Right renal cortex interstitium (tissue), 3 donors: ENCODE measurements around the gene ENO1. TPM values are rescaled to one million over a fixed set of nuclear protein-coding genes. Genes with fewer than 3 reads are reported as not detected.

Source experiments
- DNase-seq, 3 donors: peaks; one replicate each; pipeline ENCODE4 v3.0.0-alpha.2; 2013; ENCODE audit warnings: low read depth in 3 of 3, low spot score in 2 of 3
- polyA plus RNA-seq, 3 donors: library from polyadenylated mRNA; unstranded; fragments of 120-200 nt; gene quantifications; one replicate each; pipeline ENCODE4 v1.2.1, GENCODE V29; 2013; ENCODE audit not compliant: insufficient read length in 3 of 3

Gene ENO1
- polyA plus RNA-seq, 3 donors, result 871 to 964 (median 929) TPM

DNA sequence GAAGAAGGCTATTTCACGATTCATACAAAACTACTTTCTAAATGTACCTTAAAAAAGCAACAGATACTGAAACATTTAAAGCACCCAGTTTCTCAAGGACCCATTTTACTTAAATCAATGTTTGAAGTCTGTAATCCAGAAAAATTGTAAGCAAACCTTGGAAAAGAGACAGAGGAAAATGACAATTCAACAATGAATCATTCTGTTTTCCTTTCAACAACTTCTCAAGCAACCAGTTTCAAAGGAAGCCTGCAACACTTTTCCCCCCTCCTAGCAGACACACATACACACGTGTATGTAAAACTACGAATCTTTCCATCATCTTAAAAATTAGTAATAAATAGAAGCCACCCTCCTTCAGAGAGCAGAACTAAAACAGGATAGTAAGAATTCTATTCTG, 62.2 kb downstream of the ENO1 start:
- DNase-seq, result no peak

GRCh38 chr1:8815582-8816151, 62.8 kb downstream of the ENO1 start:
- no peak for DNase-seq

DNA sequence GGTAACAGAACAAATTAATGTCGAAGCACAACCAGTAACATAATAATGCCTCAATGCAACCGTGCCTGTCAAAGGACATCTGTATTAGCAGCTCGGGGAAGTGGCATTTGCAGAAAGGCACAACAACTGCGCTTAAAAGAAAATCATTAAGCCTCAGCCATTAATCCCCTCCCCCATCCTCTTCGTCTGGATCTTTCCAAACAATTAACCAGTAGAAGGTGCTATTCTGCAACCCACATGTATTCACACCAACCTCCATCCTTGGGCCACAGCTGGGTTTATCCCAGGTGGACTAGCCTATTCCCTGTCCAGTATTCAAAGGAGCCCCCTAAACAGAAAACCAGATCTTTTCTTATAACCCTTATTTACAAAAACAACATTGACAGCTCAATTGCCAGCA, 63.6 kb downstream of the ENO1 start:
- no peak for DNase-seq

GRCh38 chr1:8813991-8814390, 64.5 kb downstream of the ENO1 start:
- no peak for DNase-seq

- DNase-seq, result no peak
These were observed 65.3 kb downstream of the ENO1 start for GRCh38 chr1:8813016-8813763.

- DNase-seq, result no peak
These were observed 66.4 kb downstream of the ENO1 start for GRCh38 chr1:8812081-8812480.

Other genes with a start within 250 kb of the ENO1 start
- gene RERE, start 61.0 kb downstream of the ENO1 start, polyA plus RNA-seq, result 100 to 1,000 TPM; 118 to 137 (median 129) TPM
- under 1 TPM in 1 of 3 donors, not detected in 2; 0.08 TPM for gene CA6, start 67.2 kb upstream of the ENO1 start, polyA plus RNA-seq
- not detected for gene SLC2A7, start 147.7 kb upstream of the ENO1 start, polyA plus RNA-seq
- under 1 TPM; 0.85 to 0.92 (median 0.86) TPM for gene SLC2A5, start 190.9 kb upstream of the ENO1 start, polyA plus RNA-seq